ENCODE results near the gene PLEKHG1.

Gene PLEKHG1

GRCh38 chr6:150641398-150642139 is 41.9 kb downstream of the PLEKHG1 start:
- DNase-seq: no peak

DNA sequence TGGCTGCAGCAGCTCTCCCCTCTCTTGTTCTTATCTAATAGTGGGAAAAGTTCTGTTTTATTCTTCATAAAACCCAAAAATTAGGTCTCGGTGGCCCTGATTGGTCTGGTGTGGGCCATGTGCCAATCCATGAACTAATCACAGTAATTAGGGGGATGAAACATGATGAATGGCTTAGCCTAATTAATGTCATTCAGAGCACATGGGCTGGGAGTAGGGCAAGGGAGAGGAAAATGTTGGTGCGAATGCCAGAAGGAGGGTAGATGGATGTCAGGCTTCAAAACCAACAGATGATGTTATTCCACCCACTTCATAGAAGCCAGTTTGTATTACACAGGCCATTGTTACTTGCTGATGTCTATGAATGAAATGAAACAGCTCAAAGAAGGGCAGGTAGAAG is 46.5 kb downstream of the PLEKHG1 start:
- no peak for DNase-seq

GRCh38 chr6:150647051-150647450 is 47.4 kb downstream of the PLEKHG1 start:
- no peak for DNase-seq

Data from activated CD4-positive, alpha-beta T cell treated with anti-CD3 and anti-CD28 coated beads for 1 hour (primary cell).